Cerebellar cortex (tissue), 1 donor: ENCODE measurements around the gene PASK.
A peak's percentile ranks its signal among the peaks of the same experiment; 100 is the strongest.
"Not testable (repeated sequence)": the region's sequence is repeated elsewhere in the genome, so short reads cannot be mapped to it uniquely, and the experiment has no call there.

Source experiments
- DNase-seq: peaks from one replicate; pipeline ENCODE4 v3.0.0-alpha.2; 2015; ENCODE audit warnings: low spot score

Gene PASK

GRCh38 chr2:241148891-241149674, at the start of gene PASK:
Gene PASK, minus strand, starts transcription at chr2:241149472. Its CDS starts 6,440 bp downstream, at chr2:241143032.
- peak; percentile 98 for DNase-seq

GRCh38 chr2:241198381-241199279, 49.4 kb upstream of the PASK start:
- no peak for DNase-seq

GRCh38 chr2:241197947-241198346, 48.7 kb upstream of the PASK start:
- no peak for DNase-seq

GRCh38 chr2:241197246-241197645, 48.0 kb upstream of the PASK start:
- not testable (repeated sequence) for DNase-seq

- no peak for DNase-seq
Observed at GRCh38 chr2:241195506-241196130, 46.3 kb upstream of the PASK start.

GRCh38 chr2:241194811-241195210, 45.5 kb upstream of the PASK start:
- DNase-seq = no peak

GRCh38 chr2:241193271-241193670, 44.0 kb upstream of the PASK start:
- no peak for DNase-seq

- no peak for DNase-seq
Observed at GRCh38 chr2:241191081-241191480, 41.8 kb upstream of the PASK start.

GRCh38 chr2:241190291-241190981, 41.2 kb upstream of the PASK start:
- no peak for DNase-seq

GRCh38 chr2:241189856-241190201, 40.6 kb upstream of the PASK start:
- no peak for DNase-seq

GRCh38 chr2:241189093-241189855, 40.0 kb upstream of the PASK start:
- no peak for DNase-seq

- no peak for DNase-seq
Observed at GRCh38 chr2:241188361-241189092, 39.3 kb upstream of the PASK start, which contains the start of gene ANO7. Gene ANO7, plus strand, starts transcription at chr2:241188677. Its CDS starts 1,387 bp downstream, at chr2:241190064.

- no peak for DNase-seq
Observed at GRCh38 chr2:241187918-241188234, 38.6 kb upstream of the PASK start.

- DNase-seq = no peak
Observed at GRCh38 chr2:241187101-241187917, 38.0 kb upstream of the PASK start.

- DNase-seq = no peak
Observed at GRCh38 chr2:241185961-241186360, 36.7 kb upstream of the PASK start.

- no peak for DNase-seq
Observed at GRCh38 chr2:241184901-241185300, 35.6 kb upstream of the PASK start.

- DNase-seq = no peak
Observed at GRCh38 chr2:241183221-241183620, 33.9 kb upstream of the PASK start.

- DNase-seq = no peak
Observed at GRCh38 chr2:241182531-241183133, 33.4 kb upstream of the PASK start.

GRCh38 chr2:241182126-241182525, 32.9 kb upstream of the PASK start:
- no peak for DNase-seq
